HEK293 (cell line): ENCODE results near the gene ZFP57.

Experiments used
- CTCF ChIP-seq: fragments of 450-650 bp; formaldehyde crosslinking; IDR thresholded peaks from 2 replicates; pipeline ENCODE4 v1.5.1; 2016; ENCODE audit warnings: missing biosample characterization, missing genetic modification characterization
- GLI2 ChIP-seq: fragments of 450-650 bp; formaldehyde crosslinking; IDR thresholded peaks from 2 replicates; pipeline ENCODE4; 2017; ENCODE audit warnings: missing biosample characterization, missing genetic modification characterization, low read depth, borderline replicate concordance
- PATZ1 ChIP-seq: fragments of 450-650 bp; formaldehyde crosslinking; IDR thresholded peaks from 2 replicates; pipeline ENCODE4 v1.5.1; 2016; ENCODE audit warnings: missing biosample characterization, missing genetic modification characterization
- TCF7L2 ChIP-seq: IDR thresholded peaks from 2 replicates; pipeline ENCODE4 v1.6.1; 2011; ENCODE audit warnings: low read depth, mild to moderate bottlenecking, inconsistent platforms, low read length, moderate library complexity, borderline replicate concordance
- YY1 ChIP-seq: fragments of 450-650 bp; formaldehyde crosslinking; IDR thresholded peaks from 2 replicates; pipeline ENCODE4 v1.5.1; 2018; ENCODE audit warnings: missing biosample characterization, missing genetic modification characterization
- ZBTB26 ChIP-seq: fragments of 450-650 bp; formaldehyde crosslinking; optimal IDR thresholded peaks from 2 replicates; pipeline ENCODE3; 2016; ENCODE audit warnings: missing biosample characterization, mild to moderate bottlenecking, missing genetic modification characterization
- ZNF138 ChIP-seq: fragments of 450-650 bp; formaldehyde crosslinking; IDR thresholded peaks from 2 replicates; pipeline ENCODE4 v1.5.1; 2016; ENCODE audit warnings: missing biosample characterization, missing genetic modification characterization, borderline replicate concordance
- ZNF239 ChIP-seq: fragments of 450-650 bp; formaldehyde crosslinking; IDR thresholded peaks from 2 replicates; pipeline ENCODE4 v1.5.1; 2016; ENCODE audit warnings: missing biosample characterization, missing genetic modification characterization
- ZNF580 ChIP-seq: fragments of 450-650 bp; formaldehyde crosslinking; IDR thresholded peaks from 2 replicates; pipeline ENCODE4 v1.5.1; 2016; ENCODE audit warnings: missing biosample characterization, missing genetic modification characterization

GRCh38 chr6:29632789-29633533 lies 48.0 kb downstream of the ZFP57 start, which contains the start of gene GABBR1:
- TF ChIP-seq GLI2, result no peak
- TF ChIP-seq PATZ1 (tag by site-specific recombination), result peak; percentile 97
- TF ChIP-seq YY1 (tag by site-specific recombination), result no peak
- peak; percentile 45; the same call in 1 of the 2 replicates for TF ChIP-seq CTCF
- no peak for TF ChIP-seq TCF7L2
- no peak for TF ChIP-seq ZNF138 (tag by site-specific recombination)
- TF ChIP-seq ZBTB26 (tag by site-specific recombination), result peak; percentile 69
- TF ChIP-seq ZNF580 (tag by site-specific recombination), result no peak
- no peak for TF ChIP-seq ZNF239 (tag by site-specific recombination)
